Transverse colon (tissue), 4 donors: ENCODE data around the gene GRIA2. TPM values are rescaled to one million over a fixed set of nuclear protein-coding genes. Genes with fewer than 3 reads are reported as not detected.

Source experiments
- DNase-seq: peaks from one replicate; pipeline ENCODE4 v3.0.0-alpha.2; 2019
- H3K27ac ChIP-seq, 4 donors: fragments of 200-600 bp; sonication (generic); 2 replicates each; pipeline ENCODE4 v1.5.1; 2016 to 2018; ENCODE audit warnings: inconsistent platforms in 4 of 4
- H3K27me3 ChIP-seq: fragments of 200-600 bp; sonication (generic); 2 replicates; pipeline ENCODE4 v1.5.1; 2017; ENCODE audit warnings: inconsistent platforms
- H3K36me3 ChIP-seq, 4 donors: fragments of 200-600 bp; sonication (generic); 2 replicates each; pipeline ENCODE4 v1.5.1; 2017 to 2019; ENCODE audit warnings: inconsistent platforms in 4 of 4
- H3K4me1 ChIP-seq, 4 donors: fragments of 200-600 bp; sonication (generic); 2 replicates each; pipeline ENCODE4 v1.5.1; 2017 to 2020; ENCODE audit warnings: inconsistent platforms in 4 of 4
- H3K4me3 ChIP-seq, 4 donors: fragments of 200-600 bp; sonication (generic); 1 replicate in 1 of 4; 2 replicates in 3 of 4; pipeline versions ENCODE4 v1.5.1 to v1.6.1; 2017 to 2019; ENCODE audit warnings: inconsistent platforms in 4 of 4
- H3K9me3 ChIP-seq, 2 donors: fragments of 200-600 bp; sonication (generic); 2 replicates each; pipeline ENCODE4 v1.5.1; 2017 to 2019; ENCODE audit warnings: inconsistent platforms in 2 of 2
- EP300 ChIP-seq: sonication (generic); formaldehyde crosslinking; IDR thresholded peaks from one replicate; pipeline ENCODE4 v1.6.1; 2017; ENCODE audit warnings: antibody characterized with exemption, low read depth
- POLR2A ChIP-seq: fragments of 450-650 bp; IDR thresholded peaks from one replicate; pipeline ENCODE4 v1.6.1; 2016; ENCODE audit warnings: antibody characterized with exemption, mild to moderate bottlenecking, moderate library complexity
- POLR2AphosphoS5 ChIP-seq, 3 donors: sonication (generic); formaldehyde crosslinking; IDR thresholded peaks; one replicate each; pipeline ENCODE4 v1.6.1; 2016; ENCODE audit warnings: antibody characterized with exemption in 3 of 3
- WGBS, 2 donors: methylation state at CpG; one replicate each; pipeline ENCODE4 v1.1.5; 2018; ENCODE audit warnings: low coverage in 1 of 2; 5-methylcytosine and 5-hydroxymethylcytosine counted together
- in situ Hi-C, 4 donors: fragments of 200-750 bp; cut with MboI; loops; one replicate each; pipeline versions ENCODE4 v1.15.0 to v1.15.1; 2017; ENCODE audit warnings: low sequenced_read_pairs in 3 of 4, low pct_ligation_motif_present in 1 of 4, low pct_unique_long_range_greater_than_20kb in 1 of 4
- intact Hi-C: fragments of 100-400 bp; cut with DNase I; formaldehyde crosslinking; loops from one replicate; pipeline ENCODE4 v1.15.1; 2023; ENCODE audit warnings: low total_unique reads
- total RNA-seq, 4 donors: library from RNA; depleted of rRNA; stranded (reverse); fragments of >200 nt; gene quantifications; one replicate each; pipeline ENCODE4 v1.1.0, GENCODE V29; 2016
- TF ChIP-seq, protein P1 (sequence below), 5 experiments: fragments of 200-600 bp in 3 of 5; fragments of 450-650 bp in 2 of 5; sonication (generic) in 3 of 5; IDR thresholded peaks; 1 replicate in 2 of 5; 2 replicates in 3 of 5; pipeline ENCODE4 v1.5.1; 2016 to 2017; ENCODE audit warnings: antibody characterized with exemption in 5 of 5, inconsistent platforms in 3 of 5, mild to moderate bottlenecking in 2 of 5, moderate library complexity in 1 of 5

The GRIA2 gene
- total RNA-seq, 4 donors from 2014 or later: 0.14 to 10.1 TPM; not detected in 2

DNA sequence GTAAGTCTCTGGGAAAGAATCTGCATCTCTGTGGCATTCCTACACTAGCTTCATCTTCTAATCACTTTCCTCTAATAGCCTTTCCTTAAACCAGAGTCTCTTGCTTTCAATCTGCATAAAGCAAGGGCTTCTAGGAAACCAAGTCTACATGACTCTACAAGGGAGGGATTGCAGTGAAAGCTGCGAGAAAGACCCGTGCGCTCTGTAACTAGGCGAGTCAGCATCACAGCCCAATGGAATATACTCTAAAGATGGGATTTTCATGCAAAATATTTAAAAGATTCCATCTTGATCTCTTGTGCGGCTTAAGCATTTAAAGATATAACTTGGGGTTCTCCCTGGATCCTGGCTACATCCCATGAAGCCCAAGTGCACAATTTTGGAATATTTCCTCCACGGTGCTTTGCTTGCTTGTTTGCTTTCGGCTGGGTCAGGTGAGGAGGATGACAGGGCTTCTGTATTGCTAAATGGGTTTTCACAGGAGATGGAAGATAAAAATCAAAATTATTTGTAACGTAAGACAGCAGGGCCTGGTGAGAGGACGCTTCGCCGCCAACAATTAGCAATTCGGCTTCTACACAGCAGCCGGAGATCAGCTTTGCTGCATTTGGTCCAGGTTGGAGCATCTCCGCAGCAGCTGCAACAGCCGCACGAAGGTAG is 687 bp upstream of the GRIA2 start:
- Histone ChIP-seq H3K36me3 (no peaks in the 10 kb centered on the region), H3K9me3 (no peaks in the 10 kb centered on the region), H3K27ac (no peak overlapping the region), H3K4me3 (no peak overlapping the region), H3K27me3 (peaks cover 64% of the 10 kb centered on the region), H3K4me1 (peaks cover 0 to 7% (median 0%) of the 10 kb centered on the region in 4 donors)
- TF ChIP-seq EP300 (no peak), POLR2A (no peak), POLR2AphosphoS5 (IDR thresholded peaks at IDR 0.05) (no peak)
- TF ChIP-seq, protein P1, sequence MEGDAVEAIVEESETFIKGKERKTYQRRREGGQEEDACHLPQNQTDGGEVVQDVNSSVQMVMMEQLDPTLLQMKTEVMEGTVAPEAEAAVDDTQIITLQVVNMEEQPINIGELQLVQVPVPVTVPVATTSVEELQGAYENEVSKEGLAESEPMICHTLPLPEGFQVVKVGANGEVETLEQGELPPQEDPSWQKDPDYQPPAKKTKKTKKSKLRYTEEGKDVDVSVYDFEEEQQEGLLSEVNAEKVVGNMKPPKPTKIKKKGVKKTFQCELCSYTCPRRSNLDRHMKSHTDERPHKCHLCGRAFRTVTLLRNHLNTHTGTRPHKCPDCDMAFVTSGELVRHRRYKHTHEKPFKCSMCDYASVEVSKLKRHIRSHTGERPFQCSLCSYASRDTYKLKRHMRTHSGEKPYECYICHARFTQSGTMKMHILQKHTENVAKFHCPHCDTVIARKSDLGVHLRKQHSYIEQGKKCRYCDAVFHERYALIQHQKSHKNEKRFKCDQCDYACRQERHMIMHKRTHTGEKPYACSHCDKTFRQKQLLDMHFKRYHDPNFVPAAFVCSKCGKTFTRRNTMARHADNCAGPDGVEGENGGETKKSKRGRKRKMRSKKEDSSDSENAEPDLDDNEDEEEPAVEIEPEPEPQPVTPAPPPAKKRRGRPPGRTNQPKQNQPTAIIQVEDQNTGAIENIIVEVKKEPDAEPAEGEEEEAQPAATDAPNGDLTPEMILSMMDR (IDR thresholded peaks at IDR 0.05): no peak
- in situ Hi-C loops (loop anchor here in 3 of 4 donors (10.0 to 25.0 kb wide), 3 partner anchors 742 to 767 kb away; no protein-coding TSS in a partner anchor), intact Hi-C loops (loop anchor here (5.0 kb wide), 1 partner anchor 407 kb away; no protein-coding TSS in a partner anchor)
- 20 to 43% methylated on average over 14 to 16 of the region's 16 CpGs for WGBS, 2 donors
- DNase-seq: no peak

DNA sequence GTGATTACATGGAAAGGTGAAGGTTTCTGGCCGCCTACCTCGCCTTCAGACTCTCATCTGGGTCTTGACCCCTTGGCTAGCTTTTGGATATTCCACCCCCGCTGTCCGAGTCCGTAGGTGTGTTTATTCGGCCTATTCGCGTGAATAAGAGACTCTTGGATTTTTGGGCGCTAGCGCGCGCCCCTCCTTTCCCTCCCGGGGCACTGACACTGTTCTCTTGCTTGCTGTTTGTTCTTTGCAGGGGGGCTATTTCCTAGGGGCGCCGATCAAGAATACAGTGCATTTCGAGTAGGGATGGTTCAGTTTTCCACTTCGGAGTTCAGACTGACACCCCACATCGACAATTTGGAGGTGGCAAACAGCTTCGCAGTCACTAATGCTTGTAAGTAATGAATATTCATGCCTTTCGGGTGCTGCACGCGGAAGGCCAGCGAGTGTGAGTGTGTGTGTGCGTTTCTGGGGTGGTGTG is 932 bp downstream of the GRIA2 start:
- no peak overlapping the region for H3K27ac ChIP-seq
- H3K36me3 ChIP-seq: no peaks in the 10 kb centered on the region
- no peak for DNase-seq
- H3K9me3 ChIP-seq: no peaks in the 10 kb centered on the region
- peaks cover 0 to 7% (median 0%) of the 10 kb centered on the region in 4 donors for H3K4me1 ChIP-seq
- peaks cover 64% of the 10 kb centered on the region for H3K27me3 ChIP-seq
- in situ Hi-C loops: loop anchor here in 2 of 4 donors (25.0 kb wide), 2 partner anchors 741 to 766 kb away; no protein-coding TSS in a partner anchor
- TF ChIP-seq POLR2A (no peak), EP300 (no peak), POLR2AphosphoS5 (IDR thresholded peaks at IDR 0.05) (no peak)
- TF ChIP-seq, protein P1 (IDR thresholded peaks at IDR 0.05): no peak
- H3K4me3 ChIP-seq: no peak overlapping the region
- intact Hi-C loops: no loop called here
- 21 to 22% methylated on average over 8 to 24 of the region's 24 CpGs for WGBS, 2 donors

DNA sequence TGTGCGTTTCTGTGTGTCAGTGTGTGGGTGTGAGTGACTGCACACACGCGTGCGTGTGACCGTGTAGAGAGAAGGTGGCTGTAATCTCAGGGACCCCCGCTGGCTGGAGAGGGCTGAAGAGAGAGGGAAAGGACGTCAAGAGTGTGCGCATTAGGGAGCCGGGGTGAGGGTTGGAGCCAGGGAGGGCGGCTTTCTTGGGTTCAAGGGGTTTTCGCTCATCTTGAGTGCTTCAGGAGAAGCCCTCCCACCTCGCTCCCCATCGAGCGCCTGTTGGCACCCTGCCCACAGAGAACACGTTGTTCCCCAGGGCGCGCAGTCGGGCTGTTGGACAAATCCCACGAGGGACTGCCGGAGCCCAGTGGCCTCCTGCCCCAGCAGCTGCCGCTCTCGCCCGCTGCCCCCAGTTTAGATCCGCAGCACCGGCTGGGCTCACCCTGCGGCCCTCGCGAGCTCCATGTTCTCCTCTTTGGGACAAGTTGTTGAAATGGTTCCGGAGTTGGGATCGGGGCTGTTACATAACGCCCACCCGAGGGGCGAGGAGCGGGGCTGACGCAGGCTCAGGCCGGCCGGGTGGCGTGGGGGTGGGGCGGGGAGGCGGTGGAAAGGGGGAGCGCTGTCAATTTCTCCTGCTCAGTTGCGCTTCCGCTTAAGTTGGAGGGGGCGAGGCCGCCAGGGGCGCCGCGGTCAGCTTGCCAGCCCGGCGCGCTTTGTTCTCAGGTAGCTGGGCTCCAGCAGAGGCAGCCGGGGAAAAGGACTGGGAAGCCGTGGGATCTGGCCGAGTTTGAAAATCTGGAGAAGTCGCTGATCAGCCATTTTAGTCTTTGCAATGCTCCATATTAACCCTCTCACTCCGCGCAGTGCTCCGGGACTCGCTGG is 1.6 kb downstream of the GRIA2 start:
- H3K27me3 ChIP-seq: peaks cover 64% of the 10 kb centered on the region

More for the DNA sequence above, 1.6 kb downstream of the GRIA2 start:
- in situ Hi-C loops (loop anchor here in 2 of 4 donors (25.0 kb wide), 2 partner anchors 740 to 765 kb away; no protein-coding TSS in a partner anchor), intact Hi-C loops (no loop called here)
- Histone ChIP-seq H3K4me3 (peak overlapping the region in 1 of 4 donors; percentile 23), H3K36me3 (no peaks in the 10 kb centered on the region), H3K4me1 (peaks cover 0 to 7% (median 0%) of the 10 kb centered on the region in 4 donors), H3K27ac (no peak overlapping the region), H3K9me3 (no peaks in the 10 kb centered on the region)
- TF ChIP-seq, protein P1 (IDR thresholded peaks at IDR 0.05): no peak
- TF ChIP-seq POLR2AphosphoS5 (IDR thresholded peaks at IDR 0.05): no peak
- TF ChIP-seq EP300: no peak
- TF ChIP-seq POLR2A: no peak
- DNase-seq: no peak
- 24% methylated on average over 56 of the region's 59 CpGs; no CpG with 5 or more reads in 1 of the 2 donors for WGBS, 2 donors
